Measurements from ENCODE around the gene ERVFRD-1. TPM values are rescaled to one million over a fixed set of nuclear protein-coding genes. Genes with fewer than 3 reads are reported as not detected.

The ERVFRD-1 gene
- total RNA-seq, 1 donor from 2014 or later, result not detected

DNA sequence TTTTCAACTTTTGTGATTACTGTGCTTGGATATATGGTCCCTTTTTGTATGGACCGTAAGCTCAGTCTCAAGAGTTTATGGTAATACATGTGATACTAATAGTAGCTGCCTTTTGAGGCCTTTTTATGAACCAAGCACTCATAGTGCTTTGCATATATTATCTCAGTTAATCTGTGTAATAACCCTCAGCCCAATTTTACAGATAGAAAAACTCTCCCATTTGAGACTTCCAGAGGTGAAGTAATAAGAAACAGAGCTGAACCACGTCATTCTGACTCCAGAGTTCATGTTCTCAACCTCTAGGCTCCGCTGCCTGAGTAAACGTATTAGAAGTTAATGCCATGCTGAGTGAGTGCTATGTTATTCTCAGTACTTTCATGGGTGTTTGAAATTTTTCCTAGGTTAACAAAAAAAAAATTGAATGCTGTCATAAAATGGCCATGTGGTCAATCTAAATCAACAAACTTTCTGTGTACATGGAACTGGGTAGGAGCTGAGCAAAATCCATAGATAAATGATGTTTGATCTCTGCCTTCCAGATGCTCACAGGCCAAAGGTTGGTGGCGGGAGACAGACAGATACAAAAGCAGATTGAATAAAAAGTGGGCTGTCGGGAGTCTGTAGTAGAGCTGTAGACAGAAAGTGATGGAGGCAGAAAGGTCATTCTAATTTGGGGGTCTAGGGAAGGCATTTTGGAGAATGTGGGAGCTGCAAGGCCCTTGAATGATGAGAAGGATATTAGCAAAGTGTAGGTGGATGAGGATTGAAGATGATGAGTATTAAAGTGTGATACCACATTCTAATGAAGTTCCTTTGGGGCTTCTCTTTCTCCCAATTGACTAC lies 44.8 kb downstream of the ERVFRD-1 start:
- H3K4me3 Mint-ChIP-seq, result no peak overlapping the region
- H3K27me3 Mint-ChIP-seq, result peaks cover 9% of the 10 kb centered on the region
- DNase-seq, result no peak
- no peak overlapping the region for H3K27ac Mint-ChIP-seq
- no peaks in the 10 kb centered on the region for H3K9me3 Mint-ChIP-seq
- no peaks in the 10 kb centered on the region for H3K4me1 Mint-ChIP-seq
- no peaks in the 10 kb centered on the region for H3K36me3 Mint-ChIP-seq (ENCODE audit: low read depth)
- intact Hi-C loops (cut with micrococcal nuclease), result loop anchor here (10.0 kb wide), 1 partner anchor 552 kb away; no protein-coding TSS in a partner anchor

GRCh38 chr6:11065436-11066202 lies 45.9 kb downstream of the ERVFRD-1 start:
- Mint-ChIP-seq H3K9me3 (no peaks in the 10 kb centered on the region), H3K4me1 (no peaks in the 10 kb centered on the region), H3K27me3 (peaks cover 8% of the 10 kb centered on the region), H3K4me3 (no peak overlapping the region), H3K36me3 (ENCODE audit: low read depth) (no peaks in the 10 kb centered on the region), H3K27ac (no peak overlapping the region)
- intact Hi-C loops (cut with micrococcal nuclease), result loop anchor here (10.0 kb wide), 1 partner anchor 551 kb away; no protein-coding TSS in a partner anchor
- DNase-seq, result no peak

GRCh38 chr6:11064836-11065235 lies 46.7 kb downstream of the ERVFRD-1 start:
- Mint-ChIP-seq H3K4me3 (no peak overlapping the region), H3K9me3 (no peaks in the 10 kb centered on the region), H3K27ac (no peak overlapping the region), H3K4me1 (no peaks in the 10 kb centered on the region), H3K27me3 (peaks cover 10% of the 10 kb centered on the region), H3K36me3 (ENCODE audit: low read depth) (no peaks in the 10 kb centered on the region)
- DNase-seq, result no peak
- intact Hi-C loops (cut with micrococcal nuclease), result loop anchor here (10.0 kb wide), 1 partner anchor 550 kb away; no protein-coding TSS in a partner anchor

- intact Hi-C loops (cut with micrococcal nuclease), result loop anchor here (10.0 kb wide), 1 partner anchor 548 kb away; no protein-coding TSS in a partner anchor
- no peak overlapping the region for H3K27ac Mint-ChIP-seq
- H3K4me3 Mint-ChIP-seq, result no peak overlapping the region
- no peaks in the 10 kb centered on the region for H3K4me1 Mint-ChIP-seq
- DNase-seq, result no peak
- no peaks in the 10 kb centered on the region for H3K9me3 Mint-ChIP-seq
- peaks cover 10% of the 10 kb centered on the region for H3K27me3 Mint-ChIP-seq
- H3K36me3 Mint-ChIP-seq (ENCODE audit: low read depth), result no peaks in the 10 kb centered on the region
Measured at GRCh38 chr6:11062715-11063114, 48.8 kb downstream of the ERVFRD-1 start.

DNA sequence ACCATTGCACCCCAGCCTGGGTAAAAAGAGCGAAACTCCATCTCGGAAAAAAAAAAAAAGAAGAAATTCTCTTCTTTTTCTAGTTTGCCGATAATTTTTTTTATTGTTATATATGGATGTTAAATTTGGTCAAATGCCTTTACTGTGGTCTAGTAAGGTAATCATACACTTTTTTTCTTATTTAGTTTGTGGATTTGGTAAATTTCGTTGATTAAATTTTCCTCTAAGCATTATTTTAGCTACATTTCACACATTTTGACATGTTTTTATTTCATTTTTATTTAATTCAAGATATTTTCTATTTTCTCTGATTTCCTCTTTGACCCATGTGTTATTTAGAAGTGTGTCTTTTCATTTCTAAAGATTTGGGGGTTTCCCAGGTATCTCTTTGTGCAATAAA lies 49.4 kb downstream of the ERVFRD-1 start:
- no peaks in the 10 kb centered on the region for H3K4me1 Mint-ChIP-seq
- no peak for DNase-seq
- no peak overlapping the region for H3K4me3 Mint-ChIP-seq
- H3K27me3 Mint-ChIP-seq, result peaks cover 10% of the 10 kb centered on the region
- intact Hi-C loops (cut with micrococcal nuclease), result loop anchor here (10.0 kb wide), 1 partner anchor 547 kb away; no protein-coding TSS in a partner anchor
- H3K9me3 Mint-ChIP-seq, result no peaks in the 10 kb centered on the region
- no peak overlapping the region for H3K27ac Mint-ChIP-seq
- H3K36me3 Mint-ChIP-seq (ENCODE audit: low read depth), result no peaks in the 10 kb centered on the region

- H3K4me1 Mint-ChIP-seq, result no peaks in the 10 kb centered on the region
- no peak for DNase-seq
- no peak overlapping the region for H3K27ac Mint-ChIP-seq
- no peaks in the 10 kb centered on the region for H3K9me3 Mint-ChIP-seq
- intact Hi-C loops (cut with micrococcal nuclease), result no loop called here
- H3K36me3 Mint-ChIP-seq (ENCODE audit: low read depth), result no peaks in the 10 kb centered on the region
- no peak overlapping the region for H3K4me3 Mint-ChIP-seq
- peaks cover 16% of the 10 kb centered on the region for H3K27me3 Mint-ChIP-seq
Measured at GRCh38 chr6:11058406-11058805, 53.1 kb downstream of the ERVFRD-1 start.

- H3K4me1 Mint-ChIP-seq, result no peaks in the 10 kb centered on the region
- H3K27ac Mint-ChIP-seq, result no peak overlapping the region
- H3K36me3 Mint-ChIP-seq (ENCODE audit: low read depth), result no peaks in the 10 kb centered on the region
- H3K4me3 Mint-ChIP-seq, result no peak overlapping the region
- DNase-seq, result no peak
- intact Hi-C loops (cut with micrococcal nuclease), result no loop called here
- H3K27me3 Mint-ChIP-seq, result peaks cover 16% of the 10 kb centered on the region
- no peaks in the 10 kb centered on the region for H3K9me3 Mint-ChIP-seq
Measured at GRCh38 chr6:11056871-11057270, 54.7 kb downstream of the ERVFRD-1 start.

- no peak overlapping the region for H3K4me3 Mint-ChIP-seq
- H3K4me1 Mint-ChIP-seq, result no peaks in the 10 kb centered on the region
- no peaks in the 10 kb centered on the region for H3K9me3 Mint-ChIP-seq
- no peak overlapping the region for H3K27ac Mint-ChIP-seq
- no peaks in the 10 kb centered on the region for H3K36me3 Mint-ChIP-seq (ENCODE audit: low read depth)
- DNase-seq, result no peak
- peaks cover 17% of the 10 kb centered on the region for H3K27me3 Mint-ChIP-seq
- intact Hi-C loops (cut with micrococcal nuclease), result no loop called here
Measured at GRCh38 chr6:11055127-11055627, 56.3 kb downstream of the ERVFRD-1 start.

GRCh38 chr6:11054722-11055121 lies 56.8 kb downstream of the ERVFRD-1 start:
- H3K4me3 Mint-ChIP-seq, result no peak overlapping the region
- no peak for DNase-seq
- H3K27me3 Mint-ChIP-seq, result peaks cover 19% of the 10 kb centered on the region
- intact Hi-C loops (cut with micrococcal nuclease), result no loop called here
- no peak overlapping the region for H3K27ac Mint-ChIP-seq
- no peaks in the 10 kb centered on the region for H3K9me3 Mint-ChIP-seq
- no peaks in the 10 kb centered on the region for H3K36me3 Mint-ChIP-seq (ENCODE audit: low read depth)
- H3K4me1 Mint-ChIP-seq, result no peaks in the 10 kb centered on the region

DNA sequence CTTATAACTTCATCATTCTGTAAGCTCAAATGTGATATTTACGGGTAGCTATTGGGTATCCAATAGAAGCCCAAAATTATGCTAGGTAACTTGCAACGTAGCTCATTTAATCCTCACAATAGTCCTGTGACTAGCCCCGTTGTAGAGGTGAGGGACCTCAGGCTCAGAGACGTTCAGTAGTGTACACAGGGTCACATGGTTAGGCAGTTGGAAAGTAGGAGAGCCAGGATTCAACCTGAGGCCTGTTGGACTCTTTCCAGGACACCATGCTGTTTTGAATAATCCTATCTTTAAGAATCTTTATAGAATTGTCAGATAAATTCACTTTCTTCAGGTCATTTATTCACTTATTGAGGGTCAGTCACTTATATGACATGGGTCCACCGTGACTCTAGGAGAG lies 58.2 kb downstream of the ERVFRD-1 start:
- DNase-seq, result no peak
- Mint-ChIP-seq H3K36me3 (ENCODE audit: low read depth) (no peaks in the 10 kb centered on the region), H3K4me1 (no peaks in the 10 kb centered on the region), H3K27me3 (peaks cover 29% of the 10 kb centered on the region), H3K27ac (no peak overlapping the region), H3K4me3 (no peak overlapping the region), H3K9me3 (no peaks in the 10 kb centered on the region)
- intact Hi-C loops (cut with micrococcal nuclease), result no loop called here

Other genes with a start within 250 kb of the ERVFRD-1 start
- gene GCM2, start 229.7 kb downstream of the ERVFRD-1 start, total RNA-seq, result not detected in 2 replicates
- gene SYCP2L, start 224.7 kb downstream of the ERVFRD-1 start, total RNA-seq, result not detected in 2 replicates
- gene ELOVL2, start 67.4 kb downstream of the ERVFRD-1 start, total RNA-seq, result not detected in 2 replicates
- 15.2 and 15.6 TPM in 2 replicates for gene SMIM13, start 17.9 kb downstream of the ERVFRD-1 start, total RNA-seq
- 31.9 and 36.9 TPM in 2 replicates for gene NEDD9, start 120.9 kb upstream of the ERVFRD-1 start, total RNA-seq

Data from activated CD4-positive, alpha-beta T cell treated with anti-CD3 and anti-CD28 coated beads, Interleukin-2, amount 10 ng/mL, durations not matched to agents 24 days and 14 days (primary cell).